PC-3 (cell line): ENCODE results near the gene SLC35D2. TPM values are rescaled to one million over a fixed set of nuclear protein-coding genes. Genes with fewer than 3 reads are reported as not detected.

ENCODE experiments used
- ATAC-seq: fragments of 200-7000 bp; cut with Tn5 transposase; 2 replicates; pipeline ENCODE4 v1.9.1; 2020; ENCODE audit warnings: mild to moderate bottlenecking, moderate library complexity
- BruUV-seq: library from RNA; stranded (reverse); fragments of 400-500 nt; replicated peaks from 2 replicates; lab custom pipeline; 2021; lab: Mats Ljungman, UMichigan
- CTCF ChIA-PET: fragments of 300-600 bp; sonication (Branson Sonifier 250); formaldehyde crosslinking; loops from one replicate; lab custom pipeline; 2022; ENCODE audit warnings: antibody characterized with exemption; lab: Charles Lee
- POLR2A ChIA-PET: fragments of 300-600 bp; sonication (Branson Sonifier 250); formaldehyde crosslinking; loops from one replicate; lab custom pipeline; 2022; ENCODE audit warnings: antibody characterized with exemption; ENCODE audit not compliant: unreplicated experiment; lab: Charles Lee
- DNase-seq: peaks from one replicate; pipeline ENCODE4 v3.0.0-alpha.2; 2015
- H2AFZ ChIP-seq: fragments of 300-600 bp; sonication (generic); 2 replicates; pipeline ENCODE4 v1.6.0; 2016; ENCODE audit warnings: antibody characterized with exemption, low read length
- H3F3A ChIP-seq: fragments of 300-600 bp; sonication (generic); one replicate; pipeline ENCODE4 v1.6.0; 2017; ENCODE audit warnings: antibody characterized with exemption, low read length, control low read depth, mild to moderate bottlenecking; ENCODE audit not compliant: unreplicated experiment
- H3K27ac ChIP-seq: fragments of 300-600 bp; sonication (generic); 2 replicates; pipeline ENCODE4 v1.5.1; 2016; ENCODE audit warnings: mild to moderate bottlenecking, low read length
- H3K27me3 ChIP-seq: fragments of 300-600 bp; sonication (generic); 2 replicates; pipeline ENCODE4 v1.6.1; 2016; ENCODE audit warnings: low read length, mixed read lengths
- H3K36me3 ChIP-seq: fragments of 300-600 bp; sonication (generic); 2 replicates; pipeline ENCODE4 v1.6.1; 2016; ENCODE audit warnings: low read depth, mixed run types, low read length, mixed read lengths
- H3K4me1 ChIP-seq: fragments of 300-600 bp; sonication (generic); 2 replicates; pipeline ENCODE4 v1.5.1; 2016; ENCODE audit warnings: low read length; ENCODE audit not compliant: insufficient read depth
- H3K4me2 ChIP-seq: fragments of 300-600 bp; sonication (generic); 2 replicates; pipeline ENCODE4 v1.6.0; 2016; ENCODE audit warnings: low read length
- H3K4me3 ChIP-seq: fragments of 300-600 bp; sonication (generic); 2 replicates; pipeline ENCODE4 v1.5.1; 2016; ENCODE audit warnings: mild to moderate bottlenecking, low read length, mixed read lengths
- H3K79me2 ChIP-seq: fragments of 300-600 bp; sonication (generic); 2 replicates; pipeline ENCODE4 v1.6.1; 2017; ENCODE audit warnings: low read length, mixed read lengths
- H3K9ac ChIP-seq: fragments of 300-600 bp; sonication (generic); 2 replicates; pipeline ENCODE4 v1.6.0; 2016; ENCODE audit warnings: mild to moderate bottlenecking, low read length
- H3K9me2 ChIP-seq: fragments of 300-600 bp; sonication (generic); replicated peaks from 2 replicates; pipeline ENCODE4 v1.6.1; 2016; ENCODE audit warnings: mixed run types, low read length, mixed read lengths
- H3K9me3 ChIP-seq: fragments of 300-600 bp; sonication (generic); 2 replicates; pipeline ENCODE4 v1.6.1; 2016; ENCODE audit warnings: low read length, mixed read lengths
- H4K20me1 ChIP-seq: fragments of 300-600 bp; sonication (generic); 2 replicates; pipeline ENCODE4 v1.6.1; 2016; ENCODE audit warnings: low read length, mixed read lengths
- CTCF ChIP-seq: fragments of 300-600 bp; sonication (generic); conservative IDR thresholded peaks from 2 replicates; pipeline ENCODE4 v1.5.1; 2017; ENCODE audit warnings: antibody characterized with exemption, low read depth, mild to moderate bottlenecking, low read length
- EZH2 ChIP-seq: fragments of 300-600 bp; sonication (generic); IDR thresholded peaks from one replicate; pipeline ENCODE4 v1.6.1; 2017; ENCODE audit warnings: antibody characterized with exemption, mild to moderate bottlenecking, low read length; ENCODE audit not compliant: unreplicated experiment
- EZH2phosphoT487 ChIP-seq: fragments of 300-600 bp; sonication (generic); IDR thresholded peaks from 2 replicates; pipeline ENCODE4 v1.6.1; 2018; ENCODE audit warnings: mild to moderate bottlenecking, antibody characterized with exemption, low read length, borderline replicate concordance
- intact Hi-C: fragments of 100-400 bp; cut with micrococcal nuclease; formaldehyde crosslinking; loops from 2 replicates; pipeline ENCODE4 v1.9.0; 2023
- total RNA-seq: library from RNA; depleted of rRNA; stranded (reverse); fragments of >200 nt; gene quantifications from 2 replicates; pipeline ENCODE4 v1.2.3, GENCODE V29; 2014

SLC35D2 gene
- total RNA-seq, 1 experiment from 2014 or later, result 21.5 TPM

GRCh38 chr9:96412174-96412913 is 28.8 kb upstream of the SLC35D2 start:
- Histone ChIP-seq H3K4me2 (no peak overlapping the region), H3K4me3 (no peak overlapping the region), H3K9me2 (no peaks in the 10 kb centered on the region), H3K36me3 (peaks cover 5% of the 10 kb centered on the region), H3K4me1 (no peaks in the 10 kb centered on the region), H2AFZ (no peak overlapping the region), H3K27me3 (no peaks in the 10 kb centered on the region), H4K20me1 (peaks cover 5% of the 10 kb centered on the region; the same call in 1 of the 2 replicates), H3K79me2 (peaks cover 80% of the 10 kb centered on the region), H3F3A (no peaks in the 10 kb centered on the region), H3K27ac (no peak overlapping the region), H3K9ac (no peak overlapping the region), H3K9me3 (no peaks in the 10 kb centered on the region)
- BruUV-seq, result no TSS peak
- DNase-seq (no peak), ATAC-seq (no peak)
- ChIA-PET POLR2A (no interaction called here), CTCF (no interaction called here)
- intact Hi-C loops, result no loop called here
- TF ChIP-seq EZH2 (no peak), CTCF (no peak), EZH2phosphoT487 (no peak)

GRCh38 chr9:96411129-96411838 is 27.8 kb upstream of the SLC35D2 start:
- ATAC-seq, result no peak
- Histone ChIP-seq H4K20me1 (peaks cover 5% of the 10 kb centered on the region; the same call in 1 of the 2 replicates), H3K27me3 (no peaks in the 10 kb centered on the region), H3K9me2 (no peaks in the 10 kb centered on the region), H3K36me3 (peaks cover 5% of the 10 kb centered on the region), H3K27ac (no peak overlapping the region), H2AFZ (no peak overlapping the region), H3K4me3 (no peak overlapping the region), H3K9me3 (no peaks in the 10 kb centered on the region), H3K4me2 (no peak overlapping the region), H3K9ac (no peak overlapping the region), H3F3A (no peaks in the 10 kb centered on the region), H3K79me2 (peaks cover 73% of the 10 kb centered on the region), H3K4me1 (no peaks in the 10 kb centered on the region)
- intact Hi-C loops, result no loop called here
- TF ChIP-seq EZH2phosphoT487 (no peak), EZH2 (no peak), CTCF (no peak)
- DNase-seq, result no peak
- CTCF ChIA-PET, result no interaction called here
- POLR2A ChIA-PET, result no interaction called here
- BruUV-seq, result no TSS peak
